NT2/D1 (cell line): ENCODE results near the gene RASSF3.

ENCODE experiments used
- DNase-seq: peaks from one replicate; pipeline ENCODE4 v3.0.0-alpha.2; 2011; ENCODE audit warnings: low read depth, low spot score
- H3K27me3 ChIP-seq: 2 replicates; pipeline ENCODE4 v1.6.0; 2011; ENCODE audit warnings: mild to moderate bottlenecking; ENCODE audit not compliant: insufficient read length, insufficient read depth
- H3K36me3 ChIP-seq: 2 replicates; pipeline ENCODE4 v1.6.1; 2011; ENCODE audit warnings: mild to moderate bottlenecking, low read length, mixed read lengths; ENCODE audit not compliant: insufficient read depth, insufficient read length
- H3K4me1 ChIP-seq: 2 replicates; pipeline ENCODE4 v1.5.1; 2011; ENCODE audit not compliant: insufficient read depth, insufficient read length
- H3K4me3 ChIP-seq: 2 replicates; pipeline ENCODE4 v1.5.1; 2011; ENCODE audit warnings: low read depth; ENCODE audit not compliant: insufficient read length
- H3K9ac ChIP-seq: 2 replicates; pipeline ENCODE4 v1.6.0; 2011; ENCODE audit warnings: low read depth; ENCODE audit not compliant: insufficient read length
- H3K9me3 ChIP-seq: 2 replicates; pipeline ENCODE4 v1.5.1; 2011; ENCODE audit warnings: mild to moderate bottlenecking, low read length; ENCODE audit not compliant: insufficient read depth
- SUZ12 ChIP-seq: IDR thresholded peaks from 2 replicates; pipeline ENCODE4 v1.6.1; 2011; ENCODE audit not compliant: insufficient read length, insufficient read depth; ENCODE audit errors: extremely low read depth
- YY1 ChIP-seq: IDR thresholded peaks from 2 replicates; pipeline ENCODE4 v1.6.1; 2011; ENCODE audit not compliant: insufficient read length, insufficient read depth
- ZNF274 ChIP-seq: IDR thresholded peaks from 2 replicates; pipeline ENCODE4 v1.6.1; 2011; ENCODE audit warnings: mild to moderate bottlenecking, low read depth, low read length

Gene RASSF3

GRCh38 chr12:64699504-64700115 lies 89.3 kb downstream of the RASSF3 start:
- DNase-seq, result no peak
- TF ChIP-seq SUZ12 (no peak), ZNF274 (no peak), YY1 (no peak)
- Histone ChIP-seq H3K9ac (no peak overlapping the region), H3K4me3 (no peak overlapping the region), H3K9me3 (no peaks in the 10 kb centered on the region), H3K36me3 (peaks cover 19% of the 10 kb centered on the region), H3K27me3 (no peaks in the 10 kb centered on the region), H3K4me1 (no peaks in the 10 kb centered on the region)

GRCh38 chr12:64700532-64700931 lies 90.2 kb downstream of the RASSF3 start:
- H3K4me1 ChIP-seq, result no peaks in the 10 kb centered on the region
- H3K36me3 ChIP-seq, result peaks cover 14% of the 10 kb centered on the region
- no peak overlapping the region for H3K4me3 ChIP-seq
- no peak overlapping the region for H3K9ac ChIP-seq
- TF ChIP-seq YY1, result no peak
- no peak for TF ChIP-seq SUZ12
- TF ChIP-seq ZNF274, result no peak
- no peak for DNase-seq
- H3K9me3 ChIP-seq, result no peaks in the 10 kb centered on the region
- H3K27me3 ChIP-seq, result no peaks in the 10 kb centered on the region

- DNase-seq, result no peak
- no peaks in the 10 kb centered on the region for H3K4me1 ChIP-seq
- no peaks in the 10 kb centered on the region for H3K27me3 ChIP-seq
- no peak for TF ChIP-seq SUZ12
- H3K9me3 ChIP-seq, result no peaks in the 10 kb centered on the region
- H3K36me3 ChIP-seq, result peaks cover 13% of the 10 kb centered on the region
- H3K9ac ChIP-seq, result no peak overlapping the region
- no peak overlapping the region for H3K4me3 ChIP-seq
Measured at GRCh38 chr12:64701283-64701682, 91.0 kb downstream of the RASSF3 start.

- no peaks in the 10 kb centered on the region for H3K36me3 ChIP-seq
- no peak for DNase-seq
- no peak overlapping the region for H3K4me3 ChIP-seq
- H3K9me3 ChIP-seq, result no peaks in the 10 kb centered on the region
- H3K27me3 ChIP-seq, result no peaks in the 10 kb centered on the region
- no peak overlapping the region for H3K9ac ChIP-seq
- no peaks in the 10 kb centered on the region for H3K4me1 ChIP-seq
- TF ChIP-seq SUZ12, result no peak
- TF ChIP-seq YY1, result no peak
- no peak for TF ChIP-seq ZNF274
Measured at GRCh38 chr12:64706306-64706705, 96.0 kb downstream of the RASSF3 start.

GRCh38 chr12:64706857-64707256 lies 96.6 kb downstream of the RASSF3 start:
- H3K36me3 ChIP-seq, result no peaks in the 10 kb centered on the region
- TF ChIP-seq SUZ12, result no peak
- no peak for TF ChIP-seq ZNF274
- TF ChIP-seq YY1, result no peak
- H3K4me3 ChIP-seq, result no peak overlapping the region
- no peaks in the 10 kb centered on the region for H3K9me3 ChIP-seq
- no peaks in the 10 kb centered on the region for H3K27me3 ChIP-seq
- DNase-seq, result no peak
- H3K4me1 ChIP-seq, result no peaks in the 10 kb centered on the region
- no peak overlapping the region for H3K9ac ChIP-seq

- DNase-seq, result no peak
- no peak overlapping the region for H3K9ac ChIP-seq
- TF ChIP-seq ZNF274 (no peak), YY1 (no peak), SUZ12 (no peak)
- H3K36me3 ChIP-seq, result peaks cover 3% of the 10 kb centered on the region
- no peaks in the 10 kb centered on the region for H3K9me3 ChIP-seq
- H3K4me3 ChIP-seq, result no peak overlapping the region
- H3K27me3 ChIP-seq, result no peaks in the 10 kb centered on the region
- no peaks in the 10 kb centered on the region for H3K4me1 ChIP-seq
Measured at GRCh38 chr12:64707362-64707761, 97.1 kb downstream of the RASSF3 start.

- DNase-seq, result no peak
- no peaks in the 10 kb centered on the region for H3K9me3 ChIP-seq
- peaks cover 4% of the 10 kb centered on the region for H3K36me3 ChIP-seq
- H3K9ac ChIP-seq, result no peak overlapping the region
- H3K4me3 ChIP-seq, result no peak overlapping the region
- H3K27me3 ChIP-seq, result no peaks in the 10 kb centered on the region
- H3K4me1 ChIP-seq, result no peaks in the 10 kb centered on the region
- TF ChIP-seq ZNF274 (no peak), SUZ12 (no peak), YY1 (no peak)
Measured at GRCh38 chr12:64707926-64708325, 97.6 kb downstream of the RASSF3 start.
